ENCODE results near the gene CFAP52. TPM values are rescaled to one million over a fixed set of nuclear protein-coding genes. Genes with fewer than 3 reads are reported as not detected.
A peak's percentile ranks its signal among the peaks of the same experiment; 100 is the strongest.

The CFAP52 gene
- polyA plus RNA-seq, 2 of the 4 experiments (the other 2 are of a cell fraction), result 0.23 TPM; not detected in 1

DNA sequence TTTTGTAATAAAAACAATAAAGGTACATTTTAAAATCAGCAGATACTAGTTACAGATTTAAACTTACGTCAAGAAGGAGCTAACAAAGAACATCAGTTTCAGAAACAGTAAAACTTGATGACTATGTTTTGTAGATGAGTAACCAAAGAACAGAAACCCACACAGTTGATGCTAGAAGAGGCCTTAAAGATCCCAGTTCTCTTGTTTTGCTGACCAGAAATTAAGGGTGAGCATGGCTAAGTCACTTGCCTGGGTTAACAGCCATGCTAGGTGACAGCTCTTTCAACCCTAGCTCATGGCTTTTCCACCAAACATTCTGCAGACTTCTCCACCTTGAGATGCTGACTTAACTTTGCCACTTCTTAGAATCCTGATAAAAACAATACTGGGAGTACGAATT is 27.2 kb upstream of the CFAP52 start (continued):
- TF ChIP-seq, protein P1, sequence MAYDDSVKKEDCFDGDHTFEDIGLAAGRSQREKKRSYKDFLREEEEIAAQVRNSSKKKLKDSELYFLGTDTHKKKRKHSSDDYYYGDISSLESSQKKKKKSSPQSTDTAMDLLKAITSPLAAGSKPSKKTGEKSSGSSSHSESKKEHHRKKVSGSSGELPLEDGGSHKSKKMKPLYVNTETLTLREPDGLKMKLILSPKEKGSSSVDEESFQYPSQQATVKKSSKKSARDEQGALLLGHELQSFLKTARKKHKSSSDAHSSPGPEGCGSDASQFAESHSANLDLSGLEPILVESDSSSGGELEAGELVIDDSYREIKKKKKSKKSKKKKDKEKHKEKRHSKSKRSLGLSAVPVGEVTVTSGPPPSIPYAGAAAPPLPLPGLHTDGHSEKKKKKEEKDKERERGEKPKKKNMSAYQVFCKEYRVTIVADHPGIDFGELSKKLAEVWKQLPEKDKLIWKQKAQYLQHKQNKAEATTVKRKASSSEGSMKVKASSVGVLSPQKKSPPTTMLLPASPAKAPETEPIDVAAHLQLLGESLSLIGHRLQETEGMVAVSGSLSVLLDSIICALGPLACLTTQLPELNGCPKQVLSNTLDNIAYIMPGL (CRISPR knock-in tag; IDR thresholded peaks at IDR 0.05; ENCODE audit: borderline replicate concordance), result no peak
- TF ChIP-seq NPAS2 (CRISPR knock-in tag; IDR thresholded peaks at IDR 0.05; ENCODE audit: borderline replicate concordance), result no peak
- no peak for TF ChIP-seq NR3C1 (IDR thresholded peaks at IDR 0.05)
- TF ChIP-seq PHF8 (IDR thresholded peaks at IDR 0.05; ENCODE audit: borderline replicate concordance, low read depth), result no peak

GRCh38 chr17:9553181-9553580 is 23.3 kb upstream of the CFAP52 start:
- Histone ChIP-seq H3K9me3 (no peaks in the 10 kb centered on the region), H3K4me1 (no peaks in the 10 kb centered on the region), H3K4me2 (no peak overlapping the region), H3K4me3 (no peak overlapping the region), H3K27ac (no peak overlapping the region)
- ChIA-PET CTCF (interaction anchor here (1.0 to 3.8 kb wide), 3 partner anchors 12 to 151 kb away, joined by 3 to 18 read pairs (median 9); no protein-coding TSS in a partner anchor), POLR2A (no interaction called here)
- TF ChIP-seq KDM5A (IDR thresholded peaks at IDR 0.05) (no peak), RFX5 (IDR thresholded peaks at IDR 0.05) (no peak), JUN (IDR thresholded peaks at IDR 0.05) (no peak), CBX2 (IDR thresholded peaks at IDR 0.05; ENCODE audit: borderline replicate concordance, low read depth) (no peak), MYC (IDR thresholded peaks at IDR 0.05; ENCODE audit: borderline replicate concordance, low read length) (no peak), HOXA7 (CRISPR knock-in tag; IDR thresholded peaks at IDR 0.05) (no peak), FOSL2 (IDR thresholded peaks at IDR 0.05) (no peak), FOSL2 (CRISPR knock-in tag; IDR thresholded peaks at IDR 0.05) (no peak), ZSCAN20 (CRISPR knock-in tag; IDR thresholded peaks at IDR 0.05) (no peak), HEYL (CRISPR knock-in tag; IDR thresholded peaks at IDR 0.05) (no peak), CHD4 (IDR thresholded peaks at IDR 0.05; ENCODE audit: borderline replicate concordance) (no peak), PBX3 (IDR thresholded peaks at IDR 0.05) (no peak), POLR2AphosphoS2 (conservative IDR thresholded peaks at IDR 0.05; ENCODE audit: low read length) (no peak), HDAC2 (IDR thresholded peaks at IDR 0.05) (no peak), ZFP36 (IDR thresholded peaks at IDR 0.05; ENCODE audit: borderline replicate concordance, partially characterized antibody) (no peak)
- TF ChIP-seq, protein P2, sequence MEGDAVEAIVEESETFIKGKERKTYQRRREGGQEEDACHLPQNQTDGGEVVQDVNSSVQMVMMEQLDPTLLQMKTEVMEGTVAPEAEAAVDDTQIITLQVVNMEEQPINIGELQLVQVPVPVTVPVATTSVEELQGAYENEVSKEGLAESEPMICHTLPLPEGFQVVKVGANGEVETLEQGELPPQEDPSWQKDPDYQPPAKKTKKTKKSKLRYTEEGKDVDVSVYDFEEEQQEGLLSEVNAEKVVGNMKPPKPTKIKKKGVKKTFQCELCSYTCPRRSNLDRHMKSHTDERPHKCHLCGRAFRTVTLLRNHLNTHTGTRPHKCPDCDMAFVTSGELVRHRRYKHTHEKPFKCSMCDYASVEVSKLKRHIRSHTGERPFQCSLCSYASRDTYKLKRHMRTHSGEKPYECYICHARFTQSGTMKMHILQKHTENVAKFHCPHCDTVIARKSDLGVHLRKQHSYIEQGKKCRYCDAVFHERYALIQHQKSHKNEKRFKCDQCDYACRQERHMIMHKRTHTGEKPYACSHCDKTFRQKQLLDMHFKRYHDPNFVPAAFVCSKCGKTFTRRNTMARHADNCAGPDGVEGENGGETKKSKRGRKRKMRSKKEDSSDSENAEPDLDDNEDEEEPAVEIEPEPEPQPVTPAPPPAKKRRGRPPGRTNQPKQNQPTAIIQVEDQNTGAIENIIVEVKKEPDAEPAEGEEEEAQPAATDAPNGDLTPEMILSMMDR (IDR thresholded peaks at IDR 0.05), result no peak
- DNase-seq (ENCODE audit: low read depth in 1 of 2, low spot score in 1 of 2) (no peak), FAIRE-seq (peak; percentile 18), ATAC-seq (no peak)
- WGBS (ENCODE audit: missing lambda C conversion rate), result 94% methylated on average over 2 of the region's 2 CpGs

- Histone ChIP-seq H3K9me3 (no peaks in the 10 kb centered on the region), H3K4me3 (no peak overlapping the region), H3K27ac (no peak overlapping the region), H3K4me2 (no peak overlapping the region), H3K4me1 (no peaks in the 10 kb centered on the region)
- ChIA-PET POLR2A (no interaction called here), CTCF (interaction anchor here (1.0 to 3.8 kb wide), 9 partner anchors 13 to 665 kb away, joined by 3 to 18 read pairs (median 4); no protein-coding TSS in a partner anchor)
- DNase-seq (ENCODE audit: low read depth in 1 of 2, low spot score in 1 of 2), result no peak
- ATAC-seq, result no peak
- TF ChIP-seq EHF (CRISPR knock-in tag; IDR thresholded peaks at IDR 0.05) (no peak), TP53 (CRISPR knock-in tag; IDR thresholded peaks at IDR 0.05) (no peak), RARB (CRISPR knock-in tag; IDR thresholded peaks at IDR 0.05) (no peak), RCOR1 (IDR thresholded peaks at IDR 0.05; ENCODE audit: low read depth, low read length) (no peak), SMC3 (IDR thresholded peaks at IDR 0.05) (no peak), FOSL2 (IDR thresholded peaks at IDR 0.05) (no peak), FOSL2 (CRISPR knock-in tag; IDR thresholded peaks at IDR 0.05) (no peak), ATOH8 (CRISPR knock-in tag; IDR thresholded peaks at IDR 0.05; ENCODE audit: low read depth) (no peak), NPAS2 (CRISPR knock-in tag; IDR thresholded peaks at IDR 0.05; ENCODE audit: borderline replicate concordance) (no peak), CHD4 (IDR thresholded peaks at IDR 0.05; ENCODE audit: borderline replicate concordance) (no peak), RFX5 (IDR thresholded peaks at IDR 0.05) (no peak), CEBPB (IDR thresholded peaks at IDR 0.05) (no peak)
- TF ChIP-seq, protein P3, sequence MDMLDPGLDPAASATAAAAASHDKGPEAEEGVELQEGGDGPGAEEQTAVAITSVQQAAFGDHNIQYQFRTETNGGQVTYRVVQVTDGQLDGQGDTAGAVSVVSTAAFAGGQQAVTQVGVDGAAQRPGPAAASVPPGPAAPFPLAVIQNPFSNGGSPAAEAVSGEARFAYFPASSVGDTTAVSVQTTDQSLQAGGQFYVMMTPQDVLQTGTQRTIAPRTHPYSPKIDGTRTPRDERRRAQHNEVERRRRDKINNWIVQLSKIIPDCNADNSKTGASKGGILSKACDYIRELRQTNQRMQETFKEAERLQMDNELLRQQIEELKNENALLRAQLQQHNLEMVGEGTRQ (IDR thresholded peaks at IDR 0.05), result no peak
- WGBS (ENCODE audit: missing lambda C conversion rate), result 91% methylated on average over 4 of the region's 4 CpGs
- peak; percentile 81 for FAIRE-seq
Observed at GRCh38 chr17:9553596-9553995, 22.8 kb upstream of the CFAP52 start.

Data from A549 (cell line).